HG03521 (cell line): ENCODE data around the gene C10orf62.
"Not testable (repeated sequence)": the region's sequence is repeated elsewhere in the genome, so short reads cannot be mapped to it uniquely, and the experiment has no call there.

Experiments
- ATAC-seq: cut with Tn5 transposase; IDR thresholded peaks from one replicate; pipeline ENCODE4 v1.9.1; 2021; ENCODE audit warnings: mild to moderate bottlenecking, moderate library complexity; ENCODE audit not compliant: unreplicated experiment

C10orf62 gene

DNA sequence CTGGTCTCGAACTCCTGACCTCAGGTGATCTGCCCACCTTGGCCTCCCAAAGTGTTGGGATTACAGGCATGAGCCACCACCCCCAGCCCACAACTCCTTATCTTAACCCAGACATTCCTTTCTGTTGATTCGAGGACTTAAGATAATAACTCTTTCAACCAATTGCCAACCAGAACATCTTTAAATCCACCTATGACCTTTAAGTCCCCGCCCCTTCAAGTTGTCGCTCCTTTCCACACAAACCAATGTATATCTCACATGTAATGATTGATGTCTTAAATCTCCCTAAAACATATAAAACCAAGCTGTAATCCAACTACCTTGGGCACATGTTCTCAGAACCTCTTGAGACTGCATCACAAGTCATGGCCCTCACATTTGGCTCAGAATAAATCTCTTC, 24.7 kb upstream of the C10orf62 start:
- no peak for ATAC-seq

DNA sequence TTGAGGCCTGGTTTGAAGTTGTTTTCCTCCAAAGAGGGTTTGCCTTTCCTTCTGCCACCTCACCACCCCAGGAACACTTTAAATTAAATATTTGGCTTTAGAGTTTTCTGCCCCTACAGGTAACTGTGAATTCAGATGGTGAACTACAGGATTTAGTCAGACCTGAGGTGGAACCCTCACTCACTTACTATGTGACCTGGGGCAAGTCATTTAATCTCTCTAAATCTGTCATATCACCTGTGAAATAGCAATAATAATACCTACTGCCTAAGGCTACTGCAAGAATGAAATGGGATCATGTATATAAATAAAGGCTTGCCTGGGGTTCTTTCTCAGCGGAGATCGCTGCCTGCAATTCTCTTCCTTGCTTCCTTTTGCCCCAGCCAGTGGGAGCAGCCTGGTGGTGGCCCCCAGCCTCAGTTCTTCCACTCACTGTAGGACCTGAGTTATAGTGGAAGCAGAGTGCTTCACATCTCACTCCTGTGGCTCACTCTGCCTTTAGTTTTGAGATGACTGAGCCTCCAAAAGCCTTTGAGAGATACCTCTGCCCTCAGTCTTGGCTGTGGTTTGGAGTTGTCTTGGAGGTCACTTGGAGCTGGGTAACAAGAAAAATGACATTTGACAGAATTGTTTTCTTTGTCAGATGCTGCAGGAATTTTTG, 23.1 kb upstream of the C10orf62 start:
- no peak for ATAC-seq

DNA sequence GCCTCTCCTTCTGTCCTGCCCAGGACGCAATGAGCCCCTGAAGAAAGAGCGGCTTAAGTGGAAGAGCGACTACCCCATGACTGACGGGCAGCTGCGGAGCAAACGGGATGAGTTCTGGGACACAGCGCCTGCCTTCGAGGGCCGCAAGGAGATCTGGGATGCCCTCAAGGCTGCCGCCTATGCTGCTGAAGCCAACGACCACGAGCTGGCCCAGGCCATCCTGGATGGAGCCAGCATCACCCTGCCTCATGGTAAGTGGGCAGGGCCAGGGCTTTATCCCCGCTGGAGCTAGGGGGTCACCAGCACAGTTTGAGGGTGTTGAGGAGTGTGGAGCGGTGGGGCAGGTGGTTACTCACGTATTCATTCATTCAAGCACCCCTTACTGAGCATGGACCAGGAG, 21.6 kb upstream of the C10orf62 start:
- no peak for ATAC-seq

DNA sequence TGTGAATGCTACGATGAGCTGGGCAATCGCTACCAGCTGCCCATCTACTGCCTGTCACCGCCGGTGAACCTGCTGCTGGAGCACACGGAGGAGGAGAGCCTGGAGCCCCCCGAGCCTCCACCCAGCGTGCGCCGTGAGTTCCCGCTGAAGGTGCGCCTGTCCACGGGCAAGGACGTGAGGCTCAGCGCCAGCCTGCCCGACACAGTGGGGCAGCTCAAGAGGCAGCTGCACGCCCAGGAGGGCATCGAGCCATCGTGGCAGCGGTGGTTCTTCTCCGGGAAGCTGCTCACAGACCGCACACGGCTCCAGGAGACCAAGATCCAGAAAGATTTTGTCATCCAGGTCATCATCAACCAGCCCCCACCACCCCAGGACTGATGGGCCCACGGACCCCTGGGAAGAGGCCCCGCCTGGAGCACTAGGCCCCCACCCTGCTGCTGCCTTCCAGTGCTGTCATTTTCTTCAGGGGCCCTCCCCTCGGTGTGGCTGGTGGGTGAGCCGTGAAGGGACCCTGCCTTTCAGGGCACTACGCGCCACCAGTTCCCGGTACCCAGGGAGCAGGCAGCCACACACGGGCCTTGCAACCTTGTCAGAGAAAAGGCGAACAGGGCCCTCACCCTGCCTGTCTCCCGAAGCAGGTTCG, 19.3 kb upstream of the C10orf62 start:
- no peak for ATAC-seq

DNA sequence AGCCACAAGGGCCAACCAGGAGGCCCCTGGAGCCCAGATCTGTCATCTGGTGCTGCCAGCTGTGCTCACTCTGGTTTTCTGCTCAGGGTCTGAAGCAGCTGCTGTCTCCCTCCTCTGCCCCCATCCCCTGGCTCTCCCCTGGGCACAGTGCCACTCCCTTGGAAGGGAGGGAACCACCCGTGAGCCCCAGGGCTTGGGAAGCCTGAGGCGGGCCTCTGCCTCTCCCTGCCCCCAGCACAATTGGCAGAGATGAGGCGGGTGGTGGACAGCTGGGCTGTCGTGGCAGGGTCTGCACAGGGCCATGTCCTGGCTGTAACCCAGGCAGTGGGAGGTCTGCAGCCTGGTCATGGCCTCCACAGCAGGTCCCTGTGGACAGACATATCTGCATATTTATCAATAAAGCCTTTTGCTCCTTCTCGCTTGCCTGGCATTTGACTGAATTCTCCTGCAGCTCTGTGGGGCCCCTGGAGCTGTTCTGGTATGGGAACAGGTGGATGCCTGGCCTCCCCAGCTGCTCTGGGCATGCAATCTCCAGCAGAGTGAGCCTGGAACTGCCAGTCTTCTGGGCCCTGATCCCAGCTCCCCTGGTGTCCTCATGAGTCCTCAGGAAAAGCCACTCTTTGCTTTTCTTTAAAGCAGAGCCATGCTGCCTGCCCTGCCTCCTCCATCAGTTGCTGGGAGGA, 18.6 kb upstream of the C10orf62 start:
- ATAC-seq = no peak

DNA sequence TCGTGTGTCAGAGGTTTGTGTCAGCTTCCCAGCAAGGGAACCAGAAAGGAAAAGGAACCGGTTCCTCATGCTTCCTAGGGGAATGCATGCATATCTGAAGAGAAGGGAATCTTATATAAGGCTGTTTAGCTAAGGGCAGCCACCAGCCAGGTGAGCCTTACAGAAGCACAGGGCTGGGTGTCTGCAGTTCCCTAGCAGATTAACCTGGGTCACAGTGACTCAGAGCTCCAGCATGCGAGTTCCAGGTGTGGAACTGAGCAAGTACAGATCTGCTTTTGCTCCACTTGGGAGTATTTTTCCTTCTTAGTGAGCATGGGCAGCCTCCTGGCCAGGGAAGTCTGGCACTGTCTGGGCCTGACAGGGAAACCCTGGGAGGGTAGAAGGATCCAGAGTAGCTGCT, 17.9 kb upstream of the C10orf62 start:
- ATAC-seq = no peak

DNA sequence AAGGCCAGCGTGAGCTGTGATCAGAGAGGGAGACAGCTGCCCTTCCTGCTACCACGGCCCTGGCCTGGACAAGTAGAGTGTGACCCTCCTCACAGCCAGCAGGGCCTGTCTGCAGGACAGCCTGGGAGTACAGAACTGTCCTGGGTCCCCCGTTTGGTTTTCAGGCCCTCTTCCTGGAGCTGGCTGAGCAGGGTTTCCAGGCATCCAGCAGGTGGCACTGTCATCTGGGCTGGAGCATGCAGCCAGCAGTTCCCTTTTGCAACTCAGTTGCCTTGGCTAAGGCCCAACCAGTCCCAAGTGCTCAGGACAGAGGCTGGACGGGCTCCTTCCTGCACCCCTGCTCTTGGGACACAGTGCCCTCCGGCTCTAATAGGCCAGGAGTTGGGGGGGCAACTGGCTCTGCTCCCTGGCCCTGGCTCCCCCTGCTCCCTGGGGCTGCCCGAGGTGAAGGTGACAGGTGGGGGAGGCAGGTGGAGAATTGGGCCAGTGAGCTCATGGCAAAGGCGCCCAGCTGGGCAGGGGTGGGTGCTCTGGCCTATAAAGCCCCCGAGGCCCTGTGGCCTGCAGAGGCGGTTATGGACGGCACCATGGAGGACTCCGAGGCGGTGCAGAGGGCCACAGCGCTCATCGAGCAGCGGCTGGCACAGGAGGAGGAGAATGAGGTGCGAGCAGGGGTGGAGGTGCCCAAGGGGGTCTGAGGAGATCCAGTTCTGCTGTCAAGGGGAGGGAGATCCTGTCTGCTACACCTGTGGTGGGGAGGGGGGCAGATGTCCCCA, 17.1 kb upstream of the C10orf62 start, which contains the start of gene ANKRD2:
ANKRD2 (plus strand) TSS at position 566 of the 776 bp plus-strand sequence; CDS start at position 576, 10 bp downstream.
- no peak for ATAC-seq

DNA sequence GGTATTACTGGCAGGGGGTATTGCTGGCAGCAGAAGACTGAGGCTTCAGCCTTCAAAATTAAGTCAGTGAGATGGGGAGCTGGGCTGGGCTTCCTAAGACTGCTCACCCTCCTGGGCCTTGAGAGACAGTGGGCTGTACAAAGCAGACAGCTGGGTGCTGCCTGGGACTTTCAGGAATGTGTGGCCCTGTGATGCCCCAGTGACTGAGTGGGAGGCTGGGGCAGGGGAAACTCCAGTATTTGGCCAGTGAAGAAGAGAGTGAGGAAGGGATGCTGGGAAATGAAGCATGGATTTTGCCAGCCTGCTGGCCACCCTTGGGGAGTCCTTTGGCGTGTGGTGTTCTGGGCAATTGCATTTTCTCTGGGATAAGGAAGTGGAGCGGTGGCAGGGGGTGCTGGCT, 16.5 kb upstream of the C10orf62 start:
- ATAC-seq = no peak

DNA sequence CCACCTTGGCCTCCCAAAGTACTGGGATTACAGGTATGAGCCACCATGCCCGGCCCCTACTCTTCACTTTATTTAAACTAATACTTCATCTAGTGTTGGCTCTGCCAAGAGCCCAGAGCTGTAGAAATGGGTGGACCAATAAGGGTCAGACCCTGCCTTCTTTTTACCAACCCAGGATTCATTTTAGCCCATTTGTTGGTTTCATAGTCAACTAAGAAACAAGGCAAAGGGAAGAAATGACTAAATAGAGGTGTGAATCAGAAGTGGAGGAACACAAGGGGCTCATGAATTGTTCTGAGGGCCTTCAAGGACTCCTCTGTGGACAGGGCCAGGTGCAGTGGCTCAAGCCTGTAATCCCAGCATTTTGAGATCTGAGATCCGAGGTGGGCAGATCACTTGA, 15.8 kb upstream of the C10orf62 start:
- ATAC-seq = no peak

DNA sequence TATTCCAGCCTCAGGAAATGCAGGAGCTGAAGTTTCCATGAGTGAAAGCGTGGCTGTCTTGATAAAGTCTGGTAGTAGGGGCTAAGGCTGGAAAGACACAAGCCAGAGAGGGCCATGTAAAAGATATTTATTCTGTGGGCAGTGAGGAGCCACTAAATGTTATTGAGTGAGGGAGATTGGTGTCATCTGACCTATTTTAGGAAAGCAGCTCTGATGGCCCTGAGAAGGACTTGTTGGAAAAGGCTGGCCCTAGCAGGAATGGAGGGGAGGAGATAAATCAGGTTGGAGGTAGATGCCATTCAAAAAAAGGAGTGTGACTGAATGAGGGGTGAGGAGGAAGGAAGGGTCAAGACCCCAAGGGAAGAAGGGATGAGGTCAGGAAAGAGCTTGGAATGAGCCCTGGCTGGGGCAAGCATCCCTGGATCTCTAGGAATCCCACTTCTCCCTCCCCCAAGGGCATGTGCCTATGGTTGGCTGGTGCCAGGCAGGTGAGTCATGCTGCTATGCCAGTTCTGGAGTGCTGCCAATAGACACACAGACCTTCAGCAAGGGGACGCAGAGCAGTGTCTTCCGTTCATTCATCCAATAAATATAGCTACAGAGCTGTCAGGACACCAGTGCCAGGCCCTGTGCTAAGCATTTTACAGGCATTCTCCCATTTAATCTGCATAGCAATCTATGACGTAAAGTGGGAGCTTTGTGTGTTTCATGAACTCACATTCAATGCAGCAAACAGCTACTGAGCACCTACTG, 15.0 kb upstream of the C10orf62 start:
- no peak for ATAC-seq

DNA sequence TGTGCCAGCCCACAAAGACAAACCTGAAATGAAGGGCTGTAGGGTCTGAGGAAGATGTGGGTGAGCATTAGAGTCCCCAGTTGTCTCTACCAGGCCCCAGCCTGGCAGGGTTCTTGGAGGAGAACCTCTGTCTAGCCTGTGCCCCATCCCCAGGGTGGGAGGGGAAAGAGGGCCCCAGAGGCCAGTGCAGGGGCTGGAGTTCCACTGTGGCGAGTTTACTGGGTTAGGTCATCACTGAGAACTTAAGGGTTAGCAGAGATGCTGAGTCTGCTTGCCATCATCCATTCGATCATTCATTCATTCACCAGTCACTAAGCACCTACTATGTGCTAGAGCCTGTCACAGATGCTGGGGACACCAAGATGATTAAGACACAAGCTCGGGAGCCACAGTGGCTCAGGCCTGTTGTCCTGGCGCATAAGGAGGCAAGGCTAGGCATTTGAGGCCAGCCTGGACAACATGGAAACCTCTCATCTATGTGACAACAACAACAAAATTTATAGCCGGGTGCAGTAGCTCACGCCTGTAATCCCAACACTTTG, 14.3 kb upstream of the C10orf62 start:
- no peak for ATAC-seq

DNA sequence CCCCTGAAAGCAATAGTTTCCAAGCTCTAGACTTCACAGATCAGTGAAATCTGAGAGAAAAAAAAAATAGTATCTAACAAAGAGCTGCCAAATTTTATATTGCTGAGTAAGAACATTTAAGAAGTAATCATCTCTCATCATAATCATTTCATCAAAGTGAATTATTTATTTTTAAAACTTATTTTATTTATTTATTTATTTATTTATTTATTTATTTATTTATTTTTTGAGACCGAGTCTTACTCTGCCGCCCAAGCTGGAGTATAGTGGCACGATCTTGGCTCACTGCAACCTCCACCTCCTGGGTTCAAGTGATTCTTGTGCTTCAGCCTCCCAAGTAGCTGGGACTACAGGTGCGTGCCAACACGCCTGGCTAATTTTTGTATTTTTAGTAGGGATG, 13.0 kb upstream of the C10orf62 start:
- ATAC-seq = not testable (repeated sequence)

DNA sequence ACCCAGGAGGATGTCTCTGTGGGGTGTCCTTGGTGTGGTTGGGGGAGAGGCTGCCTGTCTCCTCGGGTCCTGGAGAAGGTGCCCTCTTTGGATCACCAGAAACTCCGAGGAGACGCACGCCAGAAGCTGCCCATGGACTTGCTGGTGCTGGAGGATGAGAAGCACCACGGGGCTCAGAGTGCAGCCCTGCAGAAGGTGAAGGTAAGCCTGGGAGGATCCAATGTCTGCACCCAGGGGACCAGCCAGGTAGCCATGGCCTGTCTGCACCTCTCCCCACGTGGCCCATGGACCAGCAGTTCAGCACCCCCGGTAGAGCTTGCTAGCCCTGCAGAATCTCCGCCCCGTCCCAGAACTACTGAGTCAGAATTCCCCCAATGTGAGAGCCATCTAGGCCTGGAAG, 11.8 kb upstream of the C10orf62 start:
- no peak for ATAC-seq

DNA sequence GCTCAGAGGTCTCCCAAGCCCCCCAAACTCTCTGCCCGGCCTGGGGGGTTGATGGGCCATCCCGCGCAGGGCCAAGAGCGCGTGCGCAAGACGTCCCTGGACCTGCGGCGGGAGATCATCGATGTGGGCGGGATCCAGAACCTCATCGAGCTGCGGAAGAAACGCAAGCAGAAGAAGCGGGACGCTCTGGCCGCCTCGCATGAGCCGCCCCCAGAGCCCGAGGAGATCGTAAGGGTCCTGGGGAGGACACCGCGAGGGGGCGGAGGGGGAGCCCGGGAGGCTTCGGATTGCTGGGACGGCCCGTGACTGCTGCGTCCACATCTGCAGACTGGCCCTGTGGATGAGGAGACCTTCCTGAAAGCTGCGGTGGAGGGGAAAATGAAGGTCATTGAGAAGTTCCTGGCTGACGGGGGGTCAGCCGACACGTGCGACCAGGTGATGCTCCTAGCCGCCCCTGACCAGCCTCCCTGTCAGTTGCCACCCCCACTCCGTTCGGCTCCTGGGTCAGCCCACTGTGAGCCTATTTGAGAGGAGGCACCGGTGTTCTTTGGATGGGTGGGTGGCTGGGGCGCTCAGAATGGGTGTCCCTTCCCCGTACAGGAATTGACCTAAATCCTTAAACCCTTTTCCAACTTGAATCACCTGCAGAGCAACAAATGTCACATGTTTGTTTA, 11.2 kb upstream of the C10orf62 start:
- no peak for ATAC-seq

DNA sequence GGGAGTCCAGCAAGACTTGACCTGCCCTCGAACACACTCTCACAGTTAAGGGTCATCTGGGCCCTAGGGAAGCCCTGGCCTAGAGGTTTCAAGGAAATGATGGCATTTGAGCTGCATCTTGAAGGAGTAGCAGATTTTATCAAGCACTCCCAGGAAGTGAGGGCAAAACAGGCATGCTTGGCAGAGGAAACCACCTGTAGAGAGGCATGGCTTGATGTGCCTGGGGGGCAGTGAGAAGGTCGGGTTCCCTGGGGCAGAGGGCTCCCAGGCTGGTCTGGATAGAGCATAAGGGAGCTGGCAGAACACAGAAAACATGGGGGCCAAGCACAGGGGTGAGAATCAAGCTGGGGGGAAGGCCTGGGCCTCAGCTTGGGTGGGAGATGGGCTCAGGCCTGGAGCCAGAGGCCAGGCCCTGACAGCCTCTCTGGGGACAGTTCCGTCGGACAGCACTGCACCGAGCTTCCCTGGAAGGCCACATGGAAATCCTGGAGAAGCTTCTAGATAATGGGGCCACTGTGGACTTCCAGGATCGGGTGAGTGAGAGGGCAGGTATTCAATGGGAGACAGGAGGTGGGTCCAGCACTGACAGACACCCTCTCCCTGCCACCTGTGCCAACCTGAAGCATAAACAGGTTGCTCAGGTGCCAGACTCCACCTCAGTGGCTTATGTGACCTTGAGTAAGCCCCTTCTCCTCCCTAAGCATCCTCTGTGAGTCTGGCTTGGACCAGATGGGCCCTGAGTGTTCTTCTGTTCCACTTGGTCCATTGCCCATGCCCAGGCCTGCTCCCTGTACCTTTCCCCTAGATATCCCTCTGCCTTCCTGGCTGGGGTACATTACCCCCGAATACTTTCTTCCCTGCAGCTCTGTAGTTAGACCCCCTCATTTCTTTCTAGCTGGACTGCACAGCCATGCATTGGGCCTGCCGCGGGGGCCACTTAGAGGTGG, 8.8 kb upstream of the C10orf62 start:
- ATAC-seq = no peak

DNA sequence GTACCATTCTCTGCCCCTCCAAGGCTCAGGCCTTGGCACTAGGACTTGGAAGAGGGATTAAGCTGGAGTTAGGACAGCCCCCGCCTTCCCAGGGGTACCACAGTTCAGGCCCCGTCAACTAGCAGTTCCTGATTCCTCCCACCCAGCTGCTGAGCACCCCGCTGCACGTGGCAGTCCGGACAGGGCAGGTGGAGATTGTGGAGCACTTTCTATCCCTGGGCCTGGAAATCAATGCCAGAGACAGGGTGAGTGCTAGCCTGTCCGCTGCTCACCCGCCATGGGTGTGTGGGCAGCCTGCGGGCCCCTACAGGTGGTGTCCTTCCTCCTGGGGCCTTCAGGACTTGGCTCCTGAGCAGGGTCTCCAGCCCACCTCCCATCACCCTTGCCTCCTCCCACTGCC, 7.4 kb upstream of the C10orf62 start:
- no peak for ATAC-seq

DNA sequence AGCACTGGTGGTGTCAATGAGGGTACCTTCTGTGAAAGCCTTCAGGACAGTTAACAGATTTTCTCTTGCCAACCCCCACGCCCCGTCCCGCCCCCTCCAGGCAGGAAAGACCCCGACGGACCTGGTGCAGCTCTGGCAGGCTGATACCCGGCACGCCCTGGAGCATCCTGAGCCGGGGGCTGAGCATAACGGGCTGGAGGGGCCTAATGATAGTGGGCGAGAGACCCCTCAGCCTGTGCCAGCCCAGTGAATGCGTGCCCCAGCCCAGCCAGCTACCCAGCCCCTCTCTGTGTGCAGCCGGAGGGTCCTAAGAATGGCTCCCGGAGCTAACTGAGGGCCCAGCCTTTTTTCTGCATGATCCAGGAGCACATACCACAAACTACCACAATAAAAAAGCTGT, 6.0 kb upstream of the C10orf62 start:
- ATAC-seq = no peak

DNA sequence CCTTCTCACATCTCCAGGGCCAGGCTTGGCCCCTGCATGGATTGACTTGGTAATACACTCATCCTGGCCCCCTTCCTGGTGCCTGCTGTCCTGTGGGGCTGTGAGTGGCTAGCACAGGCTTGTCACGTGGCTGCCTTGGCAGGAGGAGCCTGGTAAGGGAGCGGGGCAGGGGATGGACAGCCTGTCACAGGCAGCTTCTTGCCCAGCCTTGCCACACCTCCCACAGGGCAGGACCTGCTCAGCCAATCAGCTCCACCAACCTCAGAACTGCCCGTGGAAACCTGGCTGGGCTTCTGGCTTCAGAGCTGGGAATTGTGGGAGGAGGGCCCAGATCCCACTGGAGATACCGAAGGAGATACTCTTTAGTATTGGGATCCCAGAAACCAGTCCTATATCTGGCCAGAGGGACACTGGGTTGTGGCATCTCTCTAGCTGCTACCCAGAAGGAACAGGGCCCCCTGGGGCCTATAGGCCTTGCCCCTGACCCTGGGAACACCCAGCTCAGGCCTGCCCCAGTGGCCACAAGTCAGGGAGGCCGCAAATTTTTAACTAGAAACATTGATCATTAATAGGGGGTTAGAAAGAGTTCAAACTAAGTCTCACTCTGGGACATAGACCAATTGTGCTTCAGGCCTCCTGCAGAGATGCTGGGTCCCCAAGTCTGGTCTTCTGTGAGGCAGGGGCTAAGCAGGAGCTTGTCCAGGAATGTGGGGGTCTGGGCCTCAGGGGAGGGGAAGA, 5.3 kb upstream of the C10orf62 start, which contains the start of gene HOGA1:
HOGA1 (plus strand) TSS at position 330 of the 738 bp plus-strand sequence; CDS start at position 645, 315 bp downstream.
- ATAC-seq = no peak
